ENCODE results near the gene NRN1L.

Gene NRN1L

DNA sequence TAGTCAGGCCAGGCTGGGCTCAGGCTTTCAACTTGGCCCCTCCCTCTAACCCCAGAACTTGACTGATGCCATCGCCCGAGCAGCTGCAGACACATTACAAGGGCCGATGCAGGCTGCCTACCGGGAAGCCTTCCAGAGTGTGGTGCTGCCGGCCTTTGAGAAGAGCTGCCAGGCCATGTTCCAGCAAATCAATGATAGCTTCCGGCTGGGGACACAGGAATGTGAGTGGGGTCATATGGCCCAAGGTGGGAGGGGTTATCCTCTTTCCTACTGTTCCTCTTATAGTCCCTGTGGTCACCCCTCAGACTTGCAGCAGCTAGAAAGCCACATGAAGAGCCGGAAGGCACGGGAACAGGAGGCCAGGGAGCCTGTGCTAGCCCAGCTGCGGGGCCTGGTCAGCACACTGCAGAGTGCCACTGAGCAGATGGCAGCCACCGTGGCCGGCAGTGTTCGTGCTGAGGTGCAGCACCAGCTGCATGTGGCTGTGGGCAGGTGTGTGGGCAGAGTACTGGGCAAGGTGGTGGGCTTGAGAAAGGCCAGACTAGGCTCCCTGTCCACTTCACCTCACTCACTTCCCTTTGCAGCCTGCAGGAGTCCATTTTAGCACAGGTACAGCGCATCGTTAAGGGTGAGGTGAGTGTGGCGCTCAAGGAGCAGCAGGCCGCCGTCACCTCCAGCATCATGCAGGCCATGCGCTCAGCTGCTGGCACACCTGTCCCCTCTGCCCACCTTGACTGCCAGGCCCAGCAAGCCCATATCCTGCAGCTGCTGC, 2.1 kb upstream of the NRN1L start:
- no peak for TF ChIP-seq CTCF (IDR thresholded peaks at IDR 0.05; ENCODE audit: low read length, missing control alignments)
- no peak for DNase-seq (ENCODE audit: low read depth)
- H3K4me3 ChIP-seq (replicated peaks; ENCODE audit: low read depth, low read length), result no peak overlapping the region

GRCh38 chr16:67883146-67883871, 1.4 kb upstream of the NRN1L start:
- no peak overlapping the region for H3K4me3 ChIP-seq (replicated peaks; ENCODE audit: low read depth, low read length)
- DNase-seq (ENCODE audit: low read depth), result no peak
- no peak for TF ChIP-seq CTCF (IDR thresholded peaks at IDR 0.05; ENCODE audit: low read length, missing control alignments)

DNA sequence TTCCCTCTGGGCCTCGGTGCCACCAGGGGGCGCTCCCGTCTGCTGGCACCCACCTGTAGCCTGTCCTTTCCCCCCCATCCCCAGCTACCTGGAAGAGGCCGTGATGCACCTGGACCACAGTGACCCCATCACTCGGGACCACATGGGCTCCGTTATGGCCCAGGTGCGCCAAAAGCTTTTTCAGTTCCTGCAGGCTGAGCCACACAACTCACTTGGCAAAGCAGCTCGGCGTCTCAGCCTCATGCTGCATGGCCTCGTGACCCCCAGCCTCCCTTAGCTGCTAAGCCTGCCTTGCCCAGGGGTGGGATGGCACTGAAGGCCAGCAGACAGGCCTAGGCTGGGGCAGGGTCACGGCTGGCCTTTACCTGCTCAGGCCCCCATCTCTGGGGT, 818 bp upstream of the NRN1L start:
- TF ChIP-seq CTCF (IDR thresholded peaks at IDR 0.05; ENCODE audit: low read length, missing control alignments), result peak; percentile 84
- H3K4me3 ChIP-seq (replicated peaks; ENCODE audit: low read depth, low read length), result no peak overlapping the region
- peak; percentile 56 for DNase-seq (ENCODE audit: low read depth)

- no peak for DNase-seq (ENCODE audit: low read depth)
- TF ChIP-seq CTCF (IDR thresholded peaks at IDR 0.05; ENCODE audit: low read length, missing control alignments), result no peak
- H3K4me3 ChIP-seq (replicated peaks; ENCODE audit: low read depth, low read length), result no peak overlapping the region
Observed at GRCh38 chr16:67885545-67885944, 860 bp downstream of the NRN1L start.

- H3K4me3 ChIP-seq (replicated peaks; ENCODE audit: low read depth, low read length), result no peak overlapping the region
- TF ChIP-seq CTCF (IDR thresholded peaks at IDR 0.05; ENCODE audit: low read length, missing control alignments), result no peak
- DNase-seq (ENCODE audit: low read depth), result no peak
Observed at GRCh38 chr16:67885976-67886375, 1.3 kb downstream of the NRN1L start.

DNA sequence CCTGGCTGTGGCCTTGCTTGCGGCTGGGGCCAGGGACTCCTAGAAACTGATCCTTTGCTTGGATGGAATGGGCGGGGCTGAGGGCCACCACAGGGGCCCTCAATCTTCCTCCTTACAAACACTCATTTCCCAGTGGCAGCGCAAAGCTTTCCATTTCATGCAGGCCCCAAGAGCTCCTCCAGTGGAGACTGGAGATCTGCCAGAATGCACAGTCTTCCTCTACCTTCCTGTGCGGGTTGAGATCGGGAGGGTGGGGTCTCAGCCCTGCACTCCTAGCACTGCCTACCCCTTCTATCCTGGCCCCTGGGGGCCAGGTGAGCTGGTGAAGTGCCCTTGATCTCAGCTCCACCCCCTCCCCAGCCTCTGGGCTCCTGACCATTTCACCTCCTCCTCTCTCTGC, 1.7 kb downstream of the NRN1L start:
- no peak for DNase-seq (ENCODE audit: low read depth)
- no peak overlapping the region for H3K4me3 ChIP-seq (replicated peaks; ENCODE audit: low read depth, low read length)
- TF ChIP-seq CTCF (IDR thresholded peaks at IDR 0.05; ENCODE audit: low read length, missing control alignments), result no peak
